ENCODE data around the gene NDUFB7.
A peak's percentile ranks its signal among the peaks of the same experiment; 100 is the strongest.

The NDUFB7 gene

GRCh38 chr19:14517446-14517839 lies 54.4 kb downstream of the NDUFB7 start:
- Histone ChIP-seq H3F3A (ENCODE audit: insufficient read depth, low read length) (peaks cover 32% of the 10 kb centered on the region), H3K9me2 (replicated peaks; ENCODE audit: insufficient read depth, low read length) (no peaks in the 10 kb centered on the region), H3K27me3 (replicated peaks; ENCODE audit: insufficient read depth, low read length) (no peaks in the 10 kb centered on the region), H3K27ac (ENCODE audit: low read length) (peak overlapping the region; percentile 25; the same call in 1 of the 2 replicates), H3K79me2 (ENCODE audit: low read length) (peaks cover 38% of the 10 kb centered on the region), H2AFZ (ENCODE audit: low read length) (no peak overlapping the region), H3K4me2 (ENCODE audit: low read depth, low read length) (peak overlapping the region; percentile 100), H3K9ac (ENCODE audit: low read length) (peak overlapping the region; percentile 96; the same call in 1 of the 2 replicates), H3K4me3 (ENCODE audit: low read length) (peak overlapping the region; percentile 97), H3K36me3 (replicated peaks; ENCODE audit: insufficient read depth, low read length) (peaks cover 23% of the 10 kb centered on the region), H3K9me3 (replicated peaks; ENCODE audit: insufficient read depth, low read length) (no peaks in the 10 kb centered on the region), H4K20me1 (ENCODE audit: insufficient read depth, low read length) (peaks cover 19% of the 10 kb centered on the region), H3K4me1 (ENCODE audit: low read length) (peaks cover 16% of the 10 kb centered on the region)
- TF ChIP-seq CTCF (IDR thresholded peaks at IDR 0.05; ENCODE audit: low read length) (no peak), EZH2 (optimal IDR thresholded peaks at IDR 0.05; ENCODE audit: low read depth, low read length) (no peak), EZH2phosphoT487 (IDR thresholded peaks at IDR 0.05; ENCODE audit: low read length) (no peak)
- DNase-seq, result no peak

- Histone ChIP-seq H3K4me2 (ENCODE audit: low read depth, low read length) (peak overlapping the region; percentile 100), H4K20me1 (ENCODE audit: insufficient read depth, low read length) (peaks cover 19% of the 10 kb centered on the region), H3K9me2 (replicated peaks; ENCODE audit: insufficient read depth, low read length) (no peaks in the 10 kb centered on the region), H2AFZ (ENCODE audit: low read length) (no peak overlapping the region), H3K4me1 (ENCODE audit: low read length) (peaks cover 16% of the 10 kb centered on the region), H3K36me3 (replicated peaks; ENCODE audit: insufficient read depth, low read length) (peaks cover 23% of the 10 kb centered on the region), H3K9me3 (replicated peaks; ENCODE audit: insufficient read depth, low read length) (no peaks in the 10 kb centered on the region), H3K27me3 (replicated peaks; ENCODE audit: insufficient read depth, low read length) (no peaks in the 10 kb centered on the region), H3F3A (ENCODE audit: insufficient read depth, low read length) (peaks cover 32% of the 10 kb centered on the region), H3K9ac (ENCODE audit: low read length) (peak overlapping the region; percentile 96; the same call in 1 of the 2 replicates), H3K4me3 (ENCODE audit: low read length) (peak overlapping the region; percentile 97), H3K27ac (ENCODE audit: low read length) (peak overlapping the region; percentile 25; the same call in 1 of the 2 replicates), H3K79me2 (ENCODE audit: low read length) (peaks cover 38% of the 10 kb centered on the region)
- no peak for DNase-seq
- TF ChIP-seq EZH2 (optimal IDR thresholded peaks at IDR 0.05; ENCODE audit: low read depth, low read length) (no peak), EZH2phosphoT487 (IDR thresholded peaks at IDR 0.05; ENCODE audit: low read length) (no peak), CTCF (IDR thresholded peaks at IDR 0.05; ENCODE audit: low read length) (no peak)
Measured at GRCh38 chr19:14516746-14517438, 55.0 kb downstream of the NDUFB7 start.

Data from MM.1S (cell line).